GM12878 (cell line): ENCODE measurements around the gene SPINK1. TPM values are rescaled to one million over a fixed set of nuclear protein-coding genes. Genes with fewer than 3 reads are reported as not detected.

Experiments used
- BMI1 ChIP-seq: fragments of 450-650 bp; IDR thresholded peaks from 2 replicates; pipeline ENCODE4 v1.6.1; 2016; ENCODE audit warnings: mild to moderate bottlenecking, moderate library complexity, borderline replicate concordance
- CBX3 ChIP-seq: fragments of 200-600 bp; sonication (generic); IDR thresholded peaks from 2 replicates; pipeline ENCODE4 v1.6.1; 2016; ENCODE audit warnings: low read depth, borderline replicate concordance
- HDAC2 ChIP-seq: fragments of 200-600 bp; sonication (generic); IDR thresholded peaks from 2 replicates; pipeline ENCODE4 v1.6.1; 2017
- POLR2A ChIP-seq: IDR thresholded peaks from 2 replicates; pipeline ENCODE4 v1.6.1; 2011; ENCODE audit warnings: low read depth, mild to moderate bottlenecking, low read length
- SMAD5 ChIP-seq: IDR thresholded peaks from 2 replicates; pipeline ENCODE4 v1.6.1; 2016; ENCODE audit warnings: antibody characterized with exemption, low read depth
- polyA plus RNA-seq, 11 experiments: library from polyadenylated mRNA; depleted of rRNA in 4 of 11; unstranded in 6 of 11; stranded (reverse) in 5 of 11; fragments of >200 nt; fragmentation: Nextera tagmentation in 4 of 11; fragmentation: Illumina TruSeq in 1 of 11; extraction: Ambion mirVana in 4 of 11; extraction: Trizol in 1 of 11; gene quantifications; 1 replicate in 1 of 11; 2 replicates in 10 of 11; pipeline versions ENCODE4 v1.2.1 to v1.2.3, GENCODE V29; 2011 to 2016; ENCODE audit warnings: inconsistent platforms in 2 of 11, missing spikeins in 2 of 11, low read depth in 1 of 11
- total RNA-seq, 4 experiments: library from RNA; depleted of rRNA in 3 of 4; stranded (reverse); fragments of >200 nt in 3 of 4; fragmentation: Illumina TruSeq in 1 of 4; extraction: Trizol in 1 of 4; gene quantifications; 2 replicates each; pipeline versions ENCODE4 v1.2.1 to v1.2.3, GENCODE V29; 2013 to 2021
- TF ChIP-seq, protein P1 (sequence below): IDR thresholded peaks from 2 replicates; pipeline ENCODE4 v1.6.1; 2012; ENCODE audit warnings: low read depth, low read length, improper control_type of control experiment
- TF ChIP-seq, protein P2 (sequence below): IDR thresholded peaks from 2 replicates; pipeline ENCODE4 v1.6.1; 2012; ENCODE audit warnings: improper control_type of control experiment, low read depth, low read length; ENCODE audit not compliant: insufficient replicate concordance
- TF ChIP-seq, protein P3 (sequence below): fragments of 150-350 bp; IDR thresholded peaks from 2 replicates; pipeline ENCODE4 v1.6.1; 2014; ENCODE audit warnings: mild to moderate bottlenecking, low read depth, low read length

Gene SPINK1
- total and polyA plus RNA-seq, 10 of the 15 experiments (the other 5 are each of a cell fraction or from before 2014, with no cell fraction given), result 3.6 TPM; not detected in 9

DNA sequence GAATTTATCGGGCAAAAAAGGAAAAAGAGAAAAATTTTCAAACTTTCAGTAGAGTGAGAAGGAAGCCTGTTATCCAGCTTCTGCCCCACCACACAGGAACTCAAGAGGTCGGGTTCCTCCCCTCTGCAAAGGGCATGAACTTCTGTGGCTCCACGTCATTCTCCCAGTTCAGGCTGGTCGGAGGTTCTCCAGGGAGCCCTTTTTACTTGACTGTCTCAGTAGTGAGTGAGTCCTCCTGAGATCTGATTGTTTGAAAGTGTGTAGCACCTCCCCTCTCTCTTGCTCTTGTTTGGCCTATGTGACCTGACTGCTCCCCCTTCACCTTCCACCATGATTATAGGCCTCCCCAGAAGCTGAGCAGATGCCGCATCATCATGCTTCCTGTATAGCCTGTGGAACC, 9.7 kb downstream of the SPINK1 start (continued):
- TF ChIP-seq, protein P1, sequence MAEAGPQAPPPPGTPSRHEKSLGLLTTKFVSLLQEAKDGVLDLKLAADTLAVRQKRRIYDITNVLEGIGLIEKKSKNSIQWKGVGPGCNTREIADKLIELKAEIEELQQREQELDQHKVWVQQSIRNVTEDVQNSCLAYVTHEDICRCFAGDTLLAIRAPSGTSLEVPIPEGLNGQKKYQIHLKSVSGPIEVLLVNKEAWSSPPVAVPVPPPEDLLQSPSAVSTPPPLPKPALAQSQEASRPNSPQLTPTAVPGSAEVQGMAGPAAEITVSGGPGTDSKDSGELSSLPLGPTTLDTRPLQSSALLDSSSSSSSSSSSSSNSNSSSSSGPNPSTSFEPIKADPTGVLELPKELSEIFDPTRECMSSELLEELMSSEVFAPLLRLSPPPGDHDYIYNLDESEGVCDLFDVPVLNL, result no peak
- no peak for TF ChIP-seq SMAD5
- TF ChIP-seq POLR2A, result no peak
- no peak for TF ChIP-seq HDAC2
- no peak for TF ChIP-seq BMI1
- TF ChIP-seq CBX3, result no peak
- TF ChIP-seq, protein P2, sequence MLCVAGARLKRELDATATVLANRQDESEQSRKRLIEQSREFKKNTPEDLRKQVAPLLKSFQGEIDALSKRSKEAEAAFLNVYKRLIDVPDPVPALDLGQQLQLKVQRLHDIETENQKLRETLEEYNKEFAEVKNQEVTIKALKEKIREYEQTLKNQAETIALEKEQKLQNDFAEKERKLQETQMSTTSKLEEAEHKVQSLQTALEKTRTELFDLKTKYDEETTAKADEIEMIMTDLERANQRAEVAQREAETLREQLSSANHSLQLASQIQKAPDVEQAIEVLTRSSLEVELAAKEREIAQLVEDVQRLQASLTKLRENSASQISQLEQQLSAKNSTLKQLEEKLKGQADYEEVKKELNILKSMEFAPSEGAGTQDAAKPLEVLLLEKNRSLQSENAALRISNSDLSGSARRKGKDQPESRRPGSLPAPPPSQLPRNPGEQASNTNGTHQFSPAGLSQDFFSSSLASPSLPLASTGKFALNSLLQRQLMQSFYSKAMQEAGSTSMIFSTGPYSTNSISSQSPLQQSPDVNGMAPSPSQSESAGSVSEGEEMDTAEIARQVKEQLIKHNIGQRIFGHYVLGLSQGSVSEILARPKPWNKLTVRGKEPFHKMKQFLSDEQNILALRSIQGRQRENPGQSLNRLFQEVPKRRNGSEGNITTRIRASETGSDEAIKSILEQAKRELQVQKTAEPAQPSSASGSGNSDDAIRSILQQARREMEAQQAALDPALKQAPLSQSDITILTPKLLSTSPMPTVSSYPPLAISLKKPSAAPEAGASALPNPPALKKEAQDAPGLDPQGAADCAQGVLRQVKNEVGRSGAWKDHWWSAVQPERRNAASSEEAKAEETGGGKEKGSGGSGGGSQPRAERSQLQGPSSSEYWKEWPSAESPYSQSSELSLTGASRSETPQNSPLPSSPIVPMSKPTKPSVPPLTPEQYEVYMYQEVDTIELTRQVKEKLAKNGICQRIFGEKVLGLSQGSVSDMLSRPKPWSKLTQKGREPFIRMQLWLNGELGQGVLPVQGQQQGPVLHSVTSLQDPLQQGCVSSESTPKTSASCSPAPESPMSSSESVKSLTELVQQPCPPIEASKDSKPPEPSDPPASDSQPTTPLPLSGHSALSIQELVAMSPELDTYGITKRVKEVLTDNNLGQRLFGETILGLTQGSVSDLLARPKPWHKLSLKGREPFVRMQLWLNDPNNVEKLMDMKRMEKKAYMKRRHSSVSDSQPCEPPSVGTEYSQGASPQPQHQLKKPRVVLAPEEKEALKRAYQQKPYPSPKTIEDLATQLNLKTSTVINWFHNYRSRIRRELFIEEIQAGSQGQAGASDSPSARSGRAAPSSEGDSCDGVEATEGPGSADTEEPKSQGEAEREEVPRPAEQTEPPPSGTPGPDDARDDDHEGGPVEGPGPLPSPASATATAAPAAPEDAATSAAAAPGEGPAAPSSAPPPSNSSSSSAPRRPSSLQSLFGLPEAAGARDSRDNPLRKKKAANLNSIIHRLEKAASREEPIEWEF, result no peak
- TF ChIP-seq, protein P3, sequence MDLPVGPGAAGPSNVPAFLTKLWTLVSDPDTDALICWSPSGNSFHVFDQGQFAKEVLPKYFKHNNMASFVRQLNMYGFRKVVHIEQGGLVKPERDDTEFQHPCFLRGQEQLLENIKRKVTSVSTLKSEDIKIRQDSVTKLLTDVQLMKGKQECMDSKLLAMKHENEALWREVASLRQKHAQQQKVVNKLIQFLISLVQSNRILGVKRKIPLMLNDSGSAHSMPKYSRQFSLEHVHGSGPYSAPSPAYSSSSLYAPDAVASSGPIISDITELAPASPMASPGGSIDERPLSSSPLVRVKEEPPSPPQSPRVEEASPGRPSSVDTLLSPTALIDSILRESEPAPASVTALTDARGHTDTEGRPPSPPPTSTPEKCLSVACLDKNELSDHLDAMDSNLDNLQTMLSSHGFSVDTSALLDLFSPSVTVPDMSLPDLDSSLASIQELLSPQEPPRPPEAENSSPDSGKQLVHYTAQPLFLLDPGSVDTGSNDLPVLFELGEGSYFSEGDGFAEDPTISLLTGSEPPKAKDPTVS, result no peak
